K562 (cell line): ENCODE results near the gene ENO3. TPM values are rescaled to one million over a fixed set of nuclear protein-coding genes. Genes with fewer than 3 reads are reported as not detected.

Source experiments
- CTCFL ChIP-seq: IDR thresholded peaks from 2 replicates; pipeline ENCODE4 v1.6.1; 2011; ENCODE audit warnings: borderline replicate concordance, low read depth, mild to moderate bottlenecking, moderate library complexity, low read length; ENCODE audit not compliant: insufficient read depth, poor library complexity, severe bottlenecking
- FOXM1 ChIP-seq, 2 experiments: fragments of 450-650 bp in 1 of 2; sonication (generic) in 1 of 2; formaldehyde crosslinking in 1 of 2; IDR thresholded peaks; 2 replicates each; pipeline versions ENCODE4 v1.6.1 to v1.9.0; 2017 to 2022; ENCODE audit warnings: low read depth in 2 of 2, mild to moderate bottlenecking in 2 of 2, missing genetic modification reagents in 1 of 2, moderate library complexity in 1 of 2
- GATAD2B ChIP-seq: fragments of 450-650 bp; IDR thresholded peaks from 2 replicates; pipeline ENCODE4 v1.6.1; 2017; ENCODE audit warnings: mild to moderate bottlenecking, borderline replicate concordance
- HDAC3 ChIP-seq: fragments of 450-650 bp; IDR thresholded peaks from 2 replicates; pipeline ENCODE4 v1.6.1; 2018; ENCODE audit warnings: borderline replicate concordance, mild to moderate bottlenecking, moderate library complexity; ENCODE audit not compliant: partially characterized antibody
- HNRNPUL1 ChIP-seq: fragments of 200-400 bp; formaldehyde crosslinking; IDR thresholded peaks from 2 replicates; pipeline ENCODE4 v1.6.1; 2017; ENCODE audit warnings: low read length
- JUN ChIP-seq, 2 experiments: sonication (generic) in 1 of 2; formaldehyde crosslinking in 1 of 2; IDR thresholded peaks; 2 replicates each; pipeline versions ENCODE4 v1.6.1 to v1.8.0; 2012 to 2022; ENCODE audit warnings: borderline replicate concordance in 2 of 2, mild to moderate bottlenecking in 2 of 2, improper control_type of control experiment in 1 of 2, low read depth in 1 of 2, low read length in 1 of 2, missing genetic modification reagents in 1 of 2
- PHB ChIP-seq: fragments of 250-450 bp; sonication (Bioruptor Pico); IDR thresholded peaks from 2 replicates; pipeline ENCODE4 v1.5.0; 2021
- POLR2AphosphoS2 ChIP-seq: IDR thresholded peaks from 2 replicates; pipeline ENCODE4 v1.6.1; 2012; ENCODE audit warnings: low read length, improper control_type of control experiment
- RBM22 ChIP-seq: fragments of 200-400 bp; formaldehyde crosslinking; IDR thresholded peaks from 2 replicates; pipeline ENCODE4 v1.6.1; 2018; ENCODE audit warnings: low read length, low read depth; ENCODE audit not compliant: poor library complexity, severe bottlenecking
- SNAPC5 ChIP-seq: fragments of 250-450 bp; sonication (Bioruptor Pico); IDR thresholded peaks from 2 replicates; pipeline ENCODE4 v1.8.0; 2021; ENCODE audit warnings: moderate library complexity, mild to moderate bottlenecking, inconsistent platforms
- TAF9B ChIP-seq: fragments of 450-650 bp; IDR thresholded peaks from 2 replicates; pipeline ENCODE4 v1.6.1; 2018; ENCODE audit warnings: mild to moderate bottlenecking; ENCODE audit not compliant: partially characterized antibody
- TEAD4 ChIP-seq, 2 experiments: sonication (generic) in 1 of 2; formaldehyde crosslinking in 1 of 2; IDR thresholded peaks; 2 replicates each; pipeline versions ENCODE4 v1.6.1 to v1.8.0; 2012 to 2022; ENCODE audit warnings: borderline replicate concordance in 1 of 2, inconsistent platforms in 1 of 2, low read length in 1 of 2, mild to moderate bottlenecking in 1 of 2, missing genetic modification reagents in 1 of 2
- ZNF609 ChIP-seq: sonication (generic); formaldehyde crosslinking; IDR thresholded peaks from 2 replicates; pipeline ENCODE4 v1.8.1; 2023; ENCODE audit warnings: missing genetic modification reagents, mild to moderate bottlenecking, borderline replicate concordance
- polyA plus RNA-seq, 8 experiments: library from polyadenylated mRNA; depleted of rRNA in 4 of 8; stranded (reverse) in 5 of 8; unstranded in 3 of 8; fragments of >200 nt; fragmentation: Nextera tagmentation in 2 of 8; fragmentation: Illumina TruSeq in 1 of 8; extraction: Ambion mirVana in 2 of 8; extraction: Trizol in 1 of 8; gene quantifications; 2 replicates each; pipeline versions ENCODE4 v1.2.1 to v1.2.3, GENCODE V29; 2011 to 2014; ENCODE audit warnings: inconsistent platforms in 1 of 8, missing spikeins in 1 of 8
- total RNA-seq, 7 experiments: library from RNA; depleted of rRNA in 6 of 7; stranded (reverse); fragments of >200 nt in 6 of 7; fragmentation: Illumina TruSeq in 2 of 7; extraction: Trizol in 2 of 7; gene quantifications; 2 replicates each; pipeline versions ENCODE4 v1.2.1 to v1.2.3, GENCODE V29; 2011 to 2021; ENCODE audit warnings: low replicate concordance in 1 of 7
- TF ChIP-seq, protein P1 (sequence below): sonication (generic); formaldehyde crosslinking; IDR thresholded peaks from 2 replicates; pipeline ENCODE4 v1.8.0; 2023; ENCODE audit warnings: mild to moderate bottlenecking, missing genetic modification reagents

Gene ENO3
- total and polyA plus RNA-seq, 9 of the 15 experiments (the other 6 are each of a cell fraction or from before 2014, with no cell fraction given) = 5.7 to 17.2 (median 9.9) TPM

GRCh38 chr17:4949321-4950074, 1.4 kb upstream of the ENO3 start (continued):
- TF ChIP-seq TEAD4 (IDR thresholded peaks at IDR 0.05; ENCODE audit: low read length) (no peak), TEAD4 (CRISPR knock-in tag; IDR thresholded peaks at IDR 0.05; ENCODE audit: borderline replicate concordance) (no peak), SNAPC5 (CRISPR knock-in tag) (no peak), FOXM1 (IDR thresholded peaks at IDR 0.05; ENCODE audit: low read depth) (no peak), FOXM1 (CRISPR knock-in tag; IDR thresholded peaks at IDR 0.05; ENCODE audit: low read depth) (no peak), JUN (IDR thresholded peaks at IDR 0.05; ENCODE audit: borderline replicate concordance, low read depth, low read length) (peak; percentile 22; the same call in 1 of the 2 replicates), JUN (CRISPR knock-in tag; IDR thresholded peaks at IDR 0.05; ENCODE audit: borderline replicate concordance) (no peak), HNRNPUL1 (no peak), HDAC3 (no peak), RBM22 (peak; percentile 64), GATAD2B (no peak), CTCFL (no peak), POLR2AphosphoS2 (no peak), TAF9B (no peak), PHB (CRISPR knock-in tag) (no peak), ZNF609 (CRISPR knock-in tag) (no peak)
- TF ChIP-seq, protein P1, sequence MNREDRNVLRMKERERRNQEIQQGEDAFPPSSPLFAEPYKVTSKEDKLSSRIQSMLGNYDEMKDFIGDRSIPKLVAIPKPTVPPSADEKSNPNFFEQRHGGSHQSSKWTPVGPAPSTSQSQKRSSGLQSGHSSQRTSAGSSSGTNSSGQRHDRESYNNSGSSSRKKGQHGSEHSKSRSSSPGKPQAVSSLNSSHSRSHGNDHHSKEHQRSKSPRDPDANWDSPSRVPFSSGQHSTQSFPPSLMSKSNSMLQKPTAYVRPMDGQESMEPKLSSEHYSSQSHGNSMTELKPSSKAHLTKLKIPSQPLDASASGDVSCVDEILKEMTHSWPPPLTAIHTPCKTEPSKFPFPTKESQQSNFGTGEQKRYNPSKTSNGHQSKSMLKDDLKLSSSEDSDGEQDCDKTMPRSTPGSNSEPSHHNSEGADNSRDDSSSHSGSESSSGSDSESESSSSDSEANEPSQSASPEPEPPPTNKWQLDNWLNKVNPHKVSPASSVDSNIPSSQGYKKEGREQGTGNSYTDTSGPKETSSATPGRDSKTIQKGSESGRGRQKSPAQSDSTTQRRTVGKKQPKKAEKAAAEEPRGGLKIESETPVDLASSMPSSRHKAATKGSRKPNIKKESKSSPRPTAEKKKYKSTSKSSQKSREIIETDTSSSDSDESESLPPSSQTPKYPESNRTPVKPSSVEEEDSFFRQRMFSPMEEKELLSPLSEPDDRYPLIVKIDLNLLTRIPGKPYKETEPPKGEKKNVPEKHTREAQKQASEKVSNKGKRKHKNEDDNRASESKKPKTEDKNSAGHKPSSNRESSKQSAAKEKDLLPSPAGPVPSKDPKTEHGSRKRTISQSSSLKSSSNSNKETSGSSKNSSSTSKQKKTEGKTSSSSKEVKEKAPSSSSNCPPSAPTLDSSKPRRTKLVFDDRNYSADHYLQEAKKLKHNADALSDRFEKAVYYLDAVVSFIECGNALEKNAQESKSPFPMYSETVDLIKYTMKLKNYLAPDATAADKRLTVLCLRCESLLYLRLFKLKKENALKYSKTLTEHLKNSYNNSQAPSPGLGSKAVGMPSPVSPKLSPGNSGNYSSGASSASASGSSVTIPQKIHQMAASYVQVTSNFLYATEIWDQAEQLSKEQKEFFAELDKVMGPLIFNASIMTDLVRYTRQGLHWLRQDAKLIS = no peak
